HL-60 (cell line): ENCODE measurements around the gene ROR1.

Source experiments
- DNase-seq, 2 experiments: peaks; one replicate each; pipeline ENCODE4 v3.0.0-alpha.2; 2010 to 2020; ENCODE audit warnings: low read depth in 1 of 2, low spot score in 1 of 2
- H3K27ac ChIP-seq: fragments of 250-450 bp; sonication (Bioruptor Pico); replicated peaks from 2 replicates; pipeline ENCODE4 v1.5.1; 2020; ENCODE audit warnings: mild to moderate bottlenecking, moderate library complexity
- H3K27me3 ChIP-seq: fragments of 250-450 bp; sonication (Bioruptor Pico); 2 replicates; pipeline ENCODE4 v1.5.1; 2021; ENCODE audit warnings: mild to moderate bottlenecking, moderate library complexity; ENCODE audit not compliant: insufficient read depth, poor library complexity, severe bottlenecking
- H3K4me3 ChIP-seq: replicated peaks from 2 replicates; pipeline ENCODE4 v1.5.1; 2011; ENCODE audit warnings: mild to moderate bottlenecking, control low read depth, low read length; ENCODE audit not compliant: insufficient read depth
- CTCF ChIP-seq: IDR thresholded peaks from one replicate; pipeline ENCODE4 v1.5.1; 2011; ENCODE audit warnings: low read length, control low read depth, inconsistent platforms; ENCODE audit not compliant: insufficient read depth
- GABPA ChIP-seq: IDR thresholded peaks from 2 replicates; pipeline ENCODE4 v1.6.1; 2012; ENCODE audit warnings: low read depth
- POLR2AphosphoS5 ChIP-seq: IDR thresholded peaks from 2 replicates; pipeline ENCODE4 v1.6.1; 2012; ENCODE audit warnings: low read depth
- REST ChIP-seq: IDR thresholded peaks from 2 replicates; pipeline ENCODE4 v1.6.1; 2012; ENCODE audit warnings: low read depth; ENCODE audit not compliant: insufficient replicate concordance
- SPI1 ChIP-seq: IDR thresholded peaks from 2 replicates; pipeline ENCODE4 v1.6.1; 2012; ENCODE audit warnings: low read depth, mild to moderate bottlenecking, borderline replicate concordance

ROR1 gene

GRCh38 chr1:63921359-63921758 lies 147.5 kb downstream of the ROR1 start:
- Histone ChIP-seq H3K4me3 (no peak overlapping the region), H3K27me3 (no peaks in the 10 kb centered on the region), H3K27ac (no peak overlapping the region)
- DNase-seq, result no peak
- TF ChIP-seq SPI1, result no peak
- TF ChIP-seq POLR2AphosphoS5, result no peak
- no peak for TF ChIP-seq CTCF
- no peak for TF ChIP-seq REST
- no peak for TF ChIP-seq GABPA

GRCh38 chr1:63921802-63922201 lies 148.0 kb downstream of the ROR1 start:
- H3K27ac ChIP-seq, result no peak overlapping the region
- TF ChIP-seq GABPA, result no peak
- TF ChIP-seq REST, result no peak
- no peak for TF ChIP-seq SPI1
- no peak for TF ChIP-seq CTCF
- no peak for TF ChIP-seq POLR2AphosphoS5
- no peak for DNase-seq
- no peak overlapping the region for H3K4me3 ChIP-seq
- no peaks in the 10 kb centered on the region for H3K27me3 ChIP-seq

GRCh38 chr1:63922848-63923247 lies 149.0 kb downstream of the ROR1 start:
- DNase-seq, result no peak

More at GRCh38 chr1:63922848-63923247, 149.0 kb downstream of the ROR1 start:
- Histone ChIP-seq H3K27ac (no peak overlapping the region), H3K27me3 (no peaks in the 10 kb centered on the region), H3K4me3 (no peak overlapping the region)
- TF ChIP-seq CTCF (no peak), POLR2AphosphoS5 (no peak), REST (no peak), SPI1 (no peak), GABPA (no peak)
